ENCODE measurements around the gene SCP2. TPM values are rescaled to one million over a fixed set of nuclear protein-coding genes. Genes with fewer than 3 reads are reported as not detected.

The SCP2 gene, protein sequence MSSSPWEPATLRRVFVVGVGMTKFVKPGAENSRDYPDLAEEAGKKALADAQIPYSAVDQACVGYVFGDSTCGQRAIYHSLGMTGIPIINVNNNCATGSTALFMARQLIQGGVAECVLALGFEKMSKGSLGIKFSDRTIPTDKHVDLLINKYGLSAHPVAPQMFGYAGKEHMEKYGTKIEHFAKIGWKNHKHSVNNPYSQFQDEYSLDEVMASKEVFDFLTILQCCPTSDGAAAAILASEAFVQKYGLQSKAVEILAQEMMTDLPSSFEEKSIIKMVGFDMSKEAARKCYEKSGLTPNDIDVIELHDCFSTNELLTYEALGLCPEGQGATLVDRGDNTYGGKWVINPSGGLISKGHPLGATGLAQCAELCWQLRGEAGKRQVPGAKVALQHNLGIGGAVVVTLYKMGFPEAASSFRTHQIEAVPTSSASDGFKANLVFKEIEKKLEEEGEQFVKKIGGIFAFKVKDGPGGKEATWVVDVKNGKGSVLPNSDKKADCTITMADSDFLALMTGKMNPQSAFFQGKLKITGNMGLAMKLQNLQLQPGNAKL
- total RNA-seq (ENCODE audit: unreplicated experiment), result 57.5 TPM
- long read RNA-seq, transcript SCP2-207 (5 exons, 894 nt), result major isoform, 57 of 68 reads
- long read RNA-seq, partial matches to known transcripts, result 0 of 68 reads
- long read RNA-seq, other reads (novel, unspliced or antisense), result 3 of 68 reads

DNA sequence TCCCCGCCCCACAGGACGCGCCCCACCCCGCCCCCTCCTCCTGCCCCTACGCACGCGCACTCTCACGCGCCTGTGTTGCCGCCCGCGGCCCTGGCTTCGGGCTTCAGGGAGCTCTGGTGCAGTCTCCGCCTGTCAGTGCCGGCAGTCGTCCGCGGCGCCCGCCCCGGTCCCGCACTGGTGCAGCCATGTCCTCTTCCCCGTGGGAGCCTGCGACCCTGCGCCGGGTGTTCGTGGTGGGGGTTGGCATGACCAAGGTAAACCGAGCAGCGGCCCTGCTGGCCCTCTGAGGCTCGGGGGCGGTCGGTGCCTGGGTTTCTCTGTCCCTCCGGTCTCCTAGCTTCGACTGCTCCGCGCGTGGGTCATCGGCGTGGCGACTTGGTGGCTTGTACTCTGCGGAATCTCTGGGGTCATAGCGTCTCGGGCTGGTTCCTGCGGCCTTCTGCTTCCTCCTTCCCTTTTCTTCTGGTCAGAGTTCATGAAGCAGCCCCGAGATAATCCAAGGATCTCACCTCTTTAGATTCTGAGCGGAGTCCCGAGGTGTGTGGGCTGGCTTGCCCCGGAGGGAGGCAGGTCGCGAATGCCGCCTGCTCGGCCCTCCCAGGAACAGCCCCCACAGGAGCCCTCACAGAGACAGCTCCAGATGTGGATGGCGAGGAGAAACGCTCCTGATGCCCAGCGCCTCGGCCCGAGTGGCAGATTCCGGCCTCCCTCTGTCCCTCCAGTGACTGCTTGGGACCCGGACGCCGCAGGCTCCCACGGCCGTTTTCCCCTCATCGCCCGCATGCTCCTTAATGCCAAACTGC lies at the start of gene SCP2:
TSS of gene SCP2 (plus strand) at position 65 of the 803 bp plus-strand sequence. CDS start at position 186, 121 bp downstream.
- H3K4me3 Mint-ChIP-seq (ENCODE audit: unreplicated experiment), result peak within 1 kb of the TSS; percentile 92
- H3K36me3 Mint-ChIP-seq (ENCODE audit: unreplicated experiment), result peaks cover 5% of the 10 kb centered on the region
- DNase-seq, result peak; percentile 80
- H3K4me1 Mint-ChIP-seq (ENCODE audit: low read depth, unreplicated experiment), result peaks cover 6% of the 10 kb centered on the region
- peaks cover 5% of the 10 kb centered on the region for H3K27me3 Mint-ChIP-seq (ENCODE audit: unreplicated experiment)
- peak within 1 kb of the TSS; percentile 19 for H3K27ac Mint-ChIP-seq (ENCODE audit: unreplicated experiment)
- TF ChIP-seq, protein P1, sequence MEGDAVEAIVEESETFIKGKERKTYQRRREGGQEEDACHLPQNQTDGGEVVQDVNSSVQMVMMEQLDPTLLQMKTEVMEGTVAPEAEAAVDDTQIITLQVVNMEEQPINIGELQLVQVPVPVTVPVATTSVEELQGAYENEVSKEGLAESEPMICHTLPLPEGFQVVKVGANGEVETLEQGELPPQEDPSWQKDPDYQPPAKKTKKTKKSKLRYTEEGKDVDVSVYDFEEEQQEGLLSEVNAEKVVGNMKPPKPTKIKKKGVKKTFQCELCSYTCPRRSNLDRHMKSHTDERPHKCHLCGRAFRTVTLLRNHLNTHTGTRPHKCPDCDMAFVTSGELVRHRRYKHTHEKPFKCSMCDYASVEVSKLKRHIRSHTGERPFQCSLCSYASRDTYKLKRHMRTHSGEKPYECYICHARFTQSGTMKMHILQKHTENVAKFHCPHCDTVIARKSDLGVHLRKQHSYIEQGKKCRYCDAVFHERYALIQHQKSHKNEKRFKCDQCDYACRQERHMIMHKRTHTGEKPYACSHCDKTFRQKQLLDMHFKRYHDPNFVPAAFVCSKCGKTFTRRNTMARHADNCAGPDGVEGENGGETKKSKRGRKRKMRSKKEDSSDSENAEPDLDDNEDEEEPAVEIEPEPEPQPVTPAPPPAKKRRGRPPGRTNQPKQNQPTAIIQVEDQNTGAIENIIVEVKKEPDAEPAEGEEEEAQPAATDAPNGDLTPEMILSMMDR (IDR thresholded peaks at IDR 0.05; ENCODE audit: partially characterized antibody, unreplicated experiment), result no peak
- H3K9me3 Mint-ChIP-seq (ENCODE audit: unreplicated experiment), result peaks cover 2% of the 10 kb centered on the region

DNA sequence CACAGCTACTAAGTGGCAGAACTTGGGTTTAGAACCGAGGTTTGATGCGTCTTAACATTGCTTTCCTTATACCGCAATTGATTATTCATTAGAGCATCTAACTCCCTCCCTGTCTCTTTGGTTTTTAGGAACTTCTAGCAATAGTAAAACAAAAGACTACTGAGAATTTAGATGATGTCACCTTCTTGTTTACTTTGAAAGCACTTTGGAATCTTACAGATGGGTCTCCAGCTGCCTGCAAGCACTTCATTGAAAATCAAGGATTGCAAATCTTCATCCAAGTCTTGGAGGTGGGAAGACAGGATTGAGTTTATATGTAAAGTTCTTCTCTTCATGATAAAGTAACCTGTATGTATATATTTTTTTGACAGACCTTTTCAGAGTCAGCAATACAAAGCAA lies 49.5 kb upstream of the SCP2 start:
- H3K27me3 Mint-ChIP-seq (ENCODE audit: unreplicated experiment), result no peaks in the 10 kb centered on the region
- no peaks in the 10 kb centered on the region for H3K9me3 Mint-ChIP-seq (ENCODE audit: unreplicated experiment)
- TF ChIP-seq, protein P1 (IDR thresholded peaks at IDR 0.05; ENCODE audit: partially characterized antibody, unreplicated experiment), result no peak
- H3K4me1 Mint-ChIP-seq (ENCODE audit: low read depth, unreplicated experiment), result no peaks in the 10 kb centered on the region
- H3K27ac Mint-ChIP-seq (ENCODE audit: unreplicated experiment), result no peak overlapping the region
- no peaks in the 10 kb centered on the region for H3K36me3 Mint-ChIP-seq (ENCODE audit: unreplicated experiment)
- DNase-seq, result no peak
- H3K4me3 Mint-ChIP-seq (ENCODE audit: unreplicated experiment), result no peak overlapping the region

DNA sequence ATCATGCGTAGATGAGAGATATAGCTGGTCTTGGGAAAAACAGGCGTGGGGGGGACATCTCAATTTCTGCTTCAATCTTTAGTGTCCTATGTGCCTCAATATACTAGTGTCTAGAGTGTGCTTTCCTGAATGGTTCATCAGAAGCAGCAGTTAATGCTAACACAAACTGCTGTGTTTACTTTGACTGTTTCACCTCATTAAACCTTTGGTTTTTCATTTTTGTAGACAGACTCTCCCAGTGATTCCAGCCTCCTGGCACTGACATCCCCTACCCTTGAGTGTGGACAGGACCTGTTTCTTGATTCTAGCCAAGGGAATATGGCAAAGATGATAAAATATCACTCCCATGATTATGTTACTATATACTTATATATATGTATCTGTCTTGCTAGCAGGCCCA lies 46.9 kb upstream of the SCP2 start:
- Mint-ChIP-seq H3K9me3 (ENCODE audit: unreplicated experiment) (no peaks in the 10 kb centered on the region), H3K27me3 (ENCODE audit: unreplicated experiment) (peaks cover 2% of the 10 kb centered on the region), H3K27ac (ENCODE audit: unreplicated experiment) (no peak overlapping the region), H3K4me3 (ENCODE audit: unreplicated experiment) (no peak overlapping the region), H3K4me1 (ENCODE audit: low read depth, unreplicated experiment) (no peaks in the 10 kb centered on the region), H3K36me3 (ENCODE audit: unreplicated experiment) (no peaks in the 10 kb centered on the region)
- no peak for DNase-seq
- TF ChIP-seq, protein P1 (IDR thresholded peaks at IDR 0.05; ENCODE audit: partially characterized antibody, unreplicated experiment), result no peak

DNA sequence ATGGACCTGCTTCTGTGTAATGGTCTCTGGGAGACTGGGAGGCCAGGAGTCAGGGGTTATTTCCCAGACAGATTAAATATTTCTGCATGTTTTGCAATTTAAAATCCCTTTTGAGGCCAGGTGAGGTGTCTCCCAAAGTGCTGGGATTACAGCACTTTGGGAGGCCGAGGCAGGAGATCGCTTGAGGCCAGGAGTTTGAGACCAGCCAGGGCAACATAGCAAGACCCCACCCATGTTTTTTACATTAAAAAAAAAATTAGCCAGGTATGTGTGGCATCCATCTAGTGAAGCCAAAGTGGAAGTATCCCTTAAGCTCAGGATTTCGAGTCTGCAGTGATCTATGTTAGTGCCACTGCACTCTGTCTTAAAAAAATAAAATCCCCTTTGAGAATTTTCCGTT lies 39.6 kb upstream of the SCP2 start:
- Mint-ChIP-seq H3K27me3 (ENCODE audit: unreplicated experiment) (peaks cover 3% of the 10 kb centered on the region), H3K27ac (ENCODE audit: unreplicated experiment) (no peak overlapping the region), H3K4me3 (ENCODE audit: unreplicated experiment) (no peak overlapping the region), H3K4me1 (ENCODE audit: low read depth, unreplicated experiment) (no peaks in the 10 kb centered on the region), H3K9me3 (ENCODE audit: unreplicated experiment) (no peaks in the 10 kb centered on the region), H3K36me3 (ENCODE audit: unreplicated experiment) (no peaks in the 10 kb centered on the region)
- no peak for DNase-seq
- TF ChIP-seq, protein P1 (IDR thresholded peaks at IDR 0.05; ENCODE audit: partially characterized antibody, unreplicated experiment), result no peak
